SU-DHL-6 (cell line): ENCODE data around the gene SPATA2.

Experiments used
- H2AFZ ChIP-seq: fragments of 200-600 bp; sonication (generic); 2 replicates; pipeline ENCODE4 v1.6.1; 2014; ENCODE audit warnings: low read depth, mild to moderate bottlenecking, moderate library complexity, mixed read lengths, antibody characterized with exemption, low read length; ENCODE audit not compliant: severe bottlenecking
- H3F3A ChIP-seq: fragments of 200-600 bp; shearing (Covaris generic); 2 replicates; pipeline ENCODE4 v1.6.0; 2016; ENCODE audit warnings: antibody characterized with exemption, mild to moderate bottlenecking; ENCODE audit not compliant: insufficient read depth
- H3K27ac ChIP-seq: fragments of 200-600 bp; sonication (generic); 2 replicates; pipeline ENCODE4 v1.5.1; 2016; ENCODE audit warnings: low read depth, mild to moderate bottlenecking, low read length, moderate library complexity, mixed read lengths
- H3K27me3 ChIP-seq: fragments of 200-600 bp; sonication (generic), shearing (Covaris generic); 2 replicates; pipeline ENCODE4 v1.6.0; 2014; ENCODE audit warnings: mild to moderate bottlenecking, low read length
- H3K36me3 ChIP-seq: fragments of 200-600 bp; sonication (generic); 2 replicates; pipeline ENCODE4 v1.6.1; 2014; ENCODE audit warnings: mild to moderate bottlenecking, low read length, mixed read lengths
- H3K4me2 ChIP-seq: fragments of 300-600, 200-600 bp; shearing (Covaris generic), sonication (generic); 2 replicates; pipeline ENCODE4 v1.6.0; 2014; ENCODE audit warnings: low read length, low read depth, mild to moderate bottlenecking; ENCODE audit not compliant: poor library complexity, severe bottlenecking
- H3K4me3 ChIP-seq: fragments of 200-600 bp; sonication (generic); 2 replicates; pipeline ENCODE4 v1.5.1; 2014; ENCODE audit warnings: antibody characterized with exemption, low read length, mild to moderate bottlenecking, mixed read lengths; ENCODE audit not compliant: insufficient read depth, poor library complexity, severe bottlenecking
- H3K79me2 ChIP-seq: fragments of 200-600 bp; sonication (generic); 2 replicates; pipeline ENCODE4 v1.6.1; 2014; ENCODE audit warnings: mild to moderate bottlenecking, low read length, moderate library complexity; ENCODE audit not compliant: insufficient read depth
- H3K9ac ChIP-seq: fragments of 200-600 bp; sonication (generic); 2 replicates; pipeline ENCODE4 v1.7.0; 2014; ENCODE audit warnings: mild to moderate bottlenecking, low read length
- H3K9me2 ChIP-seq: fragments of 200-600 bp; sonication (generic); replicated peaks from 2 replicates; pipeline ENCODE4 v1.6.1; 2014; ENCODE audit warnings: low read length; ENCODE audit not compliant: insufficient read depth
- H3K9me3 ChIP-seq: fragments of 200-600 bp; sonication (generic); 2 replicates; pipeline ENCODE4 v1.6.1; 2014; ENCODE audit warnings: low read length, mixed read lengths; ENCODE audit not compliant: insufficient read depth
- H4K20me1 ChIP-seq: fragments of 200-600 bp; sonication (generic); 2 replicates; pipeline ENCODE4 v1.6.1; 2014; ENCODE audit warnings: low read depth, mild to moderate bottlenecking, antibody characterized with exemption, low read length, moderate library complexity, mixed read lengths
- EZH2phosphoT487 ChIP-seq: fragments of 200-600 bp; sonication (generic), shearing (Covaris generic); conservative IDR thresholded peaks from 2 replicates; pipeline ENCODE4 v1.6.1; 2018; ENCODE audit warnings: mild to moderate bottlenecking, antibody characterized with exemption, low read length, moderate library complexity, mixed read lengths
- TF ChIP-seq, protein P1 (sequence below): fragments of 200-600 bp; sonication (generic); IDR thresholded peaks from one replicate; pipeline ENCODE4 v1.5.1; 2017; ENCODE audit warnings: antibody characterized with exemption, mild to moderate bottlenecking, low read length, moderate library complexity; ENCODE audit not compliant: insufficient read depth, poor library complexity, severe bottlenecking

SPATA2 gene

DNA sequence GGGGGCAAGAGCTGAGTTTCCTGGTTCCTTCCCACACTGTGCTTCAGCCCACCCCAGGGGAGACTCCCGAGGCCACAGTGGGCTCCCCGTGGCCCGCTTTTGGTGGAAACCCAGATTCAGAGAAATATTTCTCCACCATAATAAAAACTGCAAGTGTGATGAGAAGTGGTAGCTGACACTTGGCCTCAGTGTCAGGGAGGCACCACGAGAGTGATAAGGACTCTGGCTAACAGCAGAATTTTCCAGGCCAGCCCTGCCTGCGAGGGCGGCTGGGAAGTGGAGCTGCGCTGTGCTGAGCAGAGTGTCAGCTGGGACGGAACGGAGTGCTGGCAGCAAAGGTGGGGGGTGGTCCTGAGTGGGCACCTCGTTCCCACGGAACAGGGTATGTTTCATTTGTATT lies 22.5 kb downstream of the SPATA2 start:
- no peaks in the 10 kb centered on the region for H3K79me2 ChIP-seq
- H3K36me3 ChIP-seq = no peaks in the 10 kb centered on the region
- H3K4me2 ChIP-seq = no peak overlapping the region
- no peak overlapping the region for H3K9ac ChIP-seq
- no peaks in the 10 kb centered on the region for H3K27me3 ChIP-seq
- TF ChIP-seq, protein P1, sequence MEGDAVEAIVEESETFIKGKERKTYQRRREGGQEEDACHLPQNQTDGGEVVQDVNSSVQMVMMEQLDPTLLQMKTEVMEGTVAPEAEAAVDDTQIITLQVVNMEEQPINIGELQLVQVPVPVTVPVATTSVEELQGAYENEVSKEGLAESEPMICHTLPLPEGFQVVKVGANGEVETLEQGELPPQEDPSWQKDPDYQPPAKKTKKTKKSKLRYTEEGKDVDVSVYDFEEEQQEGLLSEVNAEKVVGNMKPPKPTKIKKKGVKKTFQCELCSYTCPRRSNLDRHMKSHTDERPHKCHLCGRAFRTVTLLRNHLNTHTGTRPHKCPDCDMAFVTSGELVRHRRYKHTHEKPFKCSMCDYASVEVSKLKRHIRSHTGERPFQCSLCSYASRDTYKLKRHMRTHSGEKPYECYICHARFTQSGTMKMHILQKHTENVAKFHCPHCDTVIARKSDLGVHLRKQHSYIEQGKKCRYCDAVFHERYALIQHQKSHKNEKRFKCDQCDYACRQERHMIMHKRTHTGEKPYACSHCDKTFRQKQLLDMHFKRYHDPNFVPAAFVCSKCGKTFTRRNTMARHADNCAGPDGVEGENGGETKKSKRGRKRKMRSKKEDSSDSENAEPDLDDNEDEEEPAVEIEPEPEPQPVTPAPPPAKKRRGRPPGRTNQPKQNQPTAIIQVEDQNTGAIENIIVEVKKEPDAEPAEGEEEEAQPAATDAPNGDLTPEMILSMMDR = no peak
- TF ChIP-seq EZH2phosphoT487 = no peak
- no peaks in the 10 kb centered on the region for H3K9me2 ChIP-seq
- no peaks in the 10 kb centered on the region for H4K20me1 ChIP-seq
- no peak overlapping the region for H3K4me3 ChIP-seq
- H3K9me3 ChIP-seq = no peaks in the 10 kb centered on the region
- no peak overlapping the region for H3K27ac ChIP-seq
- H2AFZ ChIP-seq = no peak overlapping the region
- no peaks in the 10 kb centered on the region for H3F3A ChIP-seq

DNA sequence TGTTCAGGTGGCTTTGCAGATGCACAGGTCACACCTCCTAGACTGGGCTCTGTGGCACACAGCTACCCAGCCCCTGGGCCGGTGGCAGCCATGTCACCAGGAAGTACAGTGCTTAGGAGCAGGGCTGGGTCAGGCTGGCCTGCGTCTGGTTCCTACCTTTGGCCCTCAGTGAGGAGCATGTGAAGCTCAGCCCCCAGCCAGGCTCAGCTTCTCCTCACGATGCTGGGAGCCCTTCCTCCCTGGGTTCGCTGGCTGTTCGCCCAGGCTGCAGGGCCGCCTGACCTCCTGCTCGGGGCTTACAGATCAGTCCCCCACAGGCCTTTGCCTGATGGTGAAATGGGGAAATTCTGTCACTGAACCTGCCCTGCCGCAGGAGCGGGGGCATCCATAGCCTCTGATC lies 23.1 kb downstream of the SPATA2 start:
- no peaks in the 10 kb centered on the region for H3K9me3 ChIP-seq
- no peak overlapping the region for H3K27ac ChIP-seq
- no peak overlapping the region for H2AFZ ChIP-seq
- TF ChIP-seq, protein P1 = no peak
- TF ChIP-seq EZH2phosphoT487 = no peak
- H3K9me2 ChIP-seq = no peaks in the 10 kb centered on the region
- H3K4me2 ChIP-seq = no peak overlapping the region
- no peaks in the 10 kb centered on the region for H3K79me2 ChIP-seq
- no peaks in the 10 kb centered on the region for H4K20me1 ChIP-seq
- no peaks in the 10 kb centered on the region for H3K36me3 ChIP-seq
- H3K9ac ChIP-seq = no peak overlapping the region
- no peaks in the 10 kb centered on the region for H3F3A ChIP-seq
- H3K27me3 ChIP-seq = no peaks in the 10 kb centered on the region
- H3K4me3 ChIP-seq = no peak overlapping the region

DNA sequence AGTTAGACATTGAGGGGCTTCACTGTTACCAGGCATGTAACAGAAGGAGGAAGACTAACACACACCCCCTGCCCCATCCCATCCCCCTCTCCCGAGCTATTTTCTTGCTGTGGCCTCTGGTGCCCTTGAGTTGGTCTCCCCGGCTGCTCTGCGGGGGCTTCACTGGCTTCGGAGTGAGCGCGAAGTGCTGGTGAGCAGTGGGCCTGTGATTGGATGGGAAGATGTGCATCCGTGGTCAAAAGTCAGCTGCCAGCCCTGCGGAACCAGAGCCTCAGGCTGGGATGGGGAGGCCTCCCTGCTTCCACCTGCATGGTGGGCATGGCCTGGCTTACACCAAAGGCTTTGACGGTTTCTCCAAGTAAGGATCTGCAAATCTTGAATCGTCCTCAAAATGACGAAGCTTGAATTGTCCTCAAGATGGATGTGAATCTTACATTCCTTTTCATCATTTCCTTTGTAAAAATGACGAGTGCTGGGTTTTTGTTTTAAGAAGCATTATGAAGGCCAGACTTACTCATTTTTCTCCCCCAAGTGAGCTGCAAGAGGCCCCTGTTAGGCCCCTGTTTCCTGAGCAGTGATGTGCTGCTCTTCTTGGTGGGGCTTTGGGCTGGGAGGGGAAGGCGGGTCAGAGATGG lies 23.7 kb downstream of the SPATA2 start:
- no peak overlapping the region for H3K4me2 ChIP-seq
- H3K27me3 ChIP-seq = no peaks in the 10 kb centered on the region
- no peak overlapping the region for H2AFZ ChIP-seq
- no peaks in the 10 kb centered on the region for H3K9me2 ChIP-seq
- no peak overlapping the region for H3K4me3 ChIP-seq
- H3K79me2 ChIP-seq = no peaks in the 10 kb centered on the region
- no peaks in the 10 kb centered on the region for H3K36me3 ChIP-seq
- H3K9me3 ChIP-seq = no peaks in the 10 kb centered on the region
- H4K20me1 ChIP-seq = no peaks in the 10 kb centered on the region
- no peaks in the 10 kb centered on the region for H3F3A ChIP-seq
- no peak overlapping the region for H3K9ac ChIP-seq
- no peak for TF ChIP-seq EZH2phosphoT487
- H3K27ac ChIP-seq = no peak overlapping the region

DNA sequence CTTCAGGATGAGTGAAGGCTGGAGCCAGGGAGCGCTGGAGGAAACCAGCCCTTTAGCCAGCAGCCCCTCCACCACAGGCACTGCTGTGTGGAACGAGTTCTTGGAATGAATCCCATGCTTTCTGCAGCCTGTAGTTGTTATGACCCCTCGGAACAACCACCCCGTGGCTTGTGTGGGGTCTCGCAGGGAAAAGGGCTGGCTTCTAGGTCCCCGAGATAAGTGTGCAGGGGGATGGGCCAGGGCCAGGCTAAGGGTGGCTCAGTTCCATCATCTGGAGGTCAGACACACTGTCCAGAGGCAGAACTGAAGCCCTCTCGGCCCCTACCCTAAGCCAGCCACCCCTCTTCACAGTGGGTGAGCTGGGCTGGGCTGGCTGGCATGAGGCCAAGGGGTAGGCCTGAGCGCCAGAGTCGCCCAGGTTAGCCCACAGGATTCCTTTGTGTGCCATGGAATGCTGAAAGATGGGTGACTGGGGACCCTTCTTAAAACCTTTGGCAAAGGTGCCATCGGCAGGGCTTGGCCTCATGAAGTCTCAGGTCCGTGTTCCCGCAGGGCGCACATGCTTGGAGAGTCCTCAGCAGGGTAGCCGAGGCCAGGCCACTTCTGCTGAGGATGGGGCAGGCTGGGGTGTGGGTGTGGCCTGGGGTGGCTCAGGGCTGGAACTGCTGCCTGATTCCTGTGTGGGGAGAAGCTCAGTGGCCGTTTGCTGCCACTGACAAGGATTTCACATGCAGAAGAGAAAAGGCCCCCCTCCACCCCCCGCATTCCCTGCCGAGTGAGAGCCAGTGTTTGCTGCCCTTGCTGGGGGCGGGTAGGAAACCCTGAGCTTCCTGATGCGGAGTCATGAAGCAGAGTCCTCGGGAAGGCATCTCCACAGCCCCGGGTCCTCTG lies 24.6 kb downstream of the SPATA2 start:
- Histone ChIP-seq H3K9ac (no peak overlapping the region), H2AFZ (no peak overlapping the region), H4K20me1 (no peaks in the 10 kb centered on the region), H3K4me2 (no peak overlapping the region), H3K9me2 (no peaks in the 10 kb centered on the region), H3K9me3 (no peaks in the 10 kb centered on the region), H3K36me3 (no peaks in the 10 kb centered on the region), H3K79me2 (no peaks in the 10 kb centered on the region), H3F3A (no peaks in the 10 kb centered on the region), H3K4me3 (no peak overlapping the region), H3K27me3 (no peaks in the 10 kb centered on the region), H3K27ac (no peak overlapping the region)
- TF ChIP-seq, protein P1 = no peak
- TF ChIP-seq EZH2phosphoT487 = no peak
